Activated T-cell treated with anti-CD3 and anti-CD28 coated beads for 24 hours (primary cell): Measurements from ENCODE around the gene BCL2L1.

Experiments
- DNase-seq: peaks from one replicate; pipeline ENCODE4 v3.0.0-alpha.2; 2020; ENCODE audit warnings: low read depth

Gene BCL2L1

GRCh38 chr20:31708736-31709534 lies 13.7 kb downstream of the BCL2L1 start:
- no peak for DNase-seq

- no peak for DNase-seq
Measured at GRCh38 chr20:31707994-31708735, 14.5 kb downstream of the BCL2L1 start.

- DNase-seq, result no peak
Measured at GRCh38 chr20:31707258-31707615, 15.4 kb downstream of the BCL2L1 start.

GRCh38 chr20:31706607-31707257 lies 15.9 kb downstream of the BCL2L1 start:
- DNase-seq, result no peak

- DNase-seq, result no peak
Measured at GRCh38 chr20:31705598-31706597, 16.8 kb downstream of the BCL2L1 start.

- DNase-seq, result no peak
Measured at GRCh38 chr20:31705191-31705590, 17.5 kb downstream of the BCL2L1 start.

- DNase-seq, result no peak
Measured at GRCh38 chr20:31704225-31705119, 18.2 kb downstream of the BCL2L1 start.

GRCh38 chr20:31701591-31701990 lies 21.1 kb downstream of the BCL2L1 start:
- DNase-seq, result no peak

GRCh38 chr20:31700747-31701146 lies 21.9 kb downstream of the BCL2L1 start:
- DNase-seq, result no peak

GRCh38 chr20:31699801-31700728 lies 22.6 kb downstream of the BCL2L1 start:
- no peak for DNase-seq

- no peak for DNase-seq
Measured at GRCh38 chr20:31698803-31699718, 23.6 kb downstream of the BCL2L1 start.

- no peak for DNase-seq
Measured at GRCh38 chr20:31698243-31698802, 24.3 kb downstream of the BCL2L1 start.

- no peak for DNase-seq
Measured at GRCh38 chr20:31695849-31696804, 26.5 kb downstream of the BCL2L1 start.

GRCh38 chr20:31694842-31695593 lies 27.6 kb downstream of the BCL2L1 start:
- DNase-seq, result no peak

GRCh38 chr20:31693987-31694661 lies 28.5 kb downstream of the BCL2L1 start:
- no peak for DNase-seq

GRCh38 chr20:31693402-31693801 lies 29.3 kb downstream of the BCL2L1 start:
- no peak for DNase-seq
